HepG2 (cell line): ENCODE data around the gene ZNFX1. TPM values are rescaled to one million over a fixed set of nuclear protein-coding genes. Genes with fewer than 3 reads are reported as not detected.
A peak's percentile ranks its signal among the peaks of the same experiment; 100 is the strongest.

Source experiments
- CBX2 ChIP-seq, 2 experiments: fragments of 200-600 bp in 1 of 2; sonication (generic); formaldehyde crosslinking in 1 of 2; IDR thresholded peaks; 2 replicates each; pipeline versions ENCODE4 v1.7.0 to v1.8.1; 2018 to 2022; ENCODE audit warnings: low read depth in 2 of 2, low read length in 1 of 2, mild to moderate bottlenecking in 1 of 2, missing genetic modification reagents in 1 of 2
- MEIS1 ChIP-seq: sonication (generic); formaldehyde crosslinking; IDR thresholded peaks from 2 replicates; pipeline ENCODE4 v1.9.0; 2021; ENCODE audit warnings: mild to moderate bottlenecking, missing genetic modification reagents, moderate library complexity, borderline replicate concordance
- ONECUT2 ChIP-seq: sonication (generic); formaldehyde crosslinking; IDR thresholded peaks from 2 replicates; pipeline ENCODE4 v1.4.0; 2020; ENCODE audit warnings: missing genetic modification reagents
- RBFOX2 ChIP-seq: fragments of 200-400 bp; formaldehyde crosslinking; IDR thresholded peaks from 2 replicates; pipeline ENCODE4 v1.6.1; 2017; ENCODE audit warnings: low read depth, mild to moderate bottlenecking, low read length
- RNF2 ChIP-seq: fragments of 450-650 bp; conservative IDR thresholded peaks from 2 replicates; pipeline ENCODE4 v1.6.1; 2016; ENCODE audit warnings: low read depth
- YY1 ChIP-seq: IDR thresholded peaks from 2 replicates; pipeline ENCODE4 v1.6.1; 2011; ENCODE audit warnings: low read length, low read depth, moderate library complexity, mild to moderate bottlenecking; ENCODE audit not compliant: insufficient read depth, insufficient replicate concordance
- ZIK1 ChIP-seq: sonication (generic); formaldehyde crosslinking; IDR thresholded peaks from 2 replicates; pipeline ENCODE4 v1.5.0; 2020; ENCODE audit warnings: mild to moderate bottlenecking, low read depth, missing genetic modification reagents, borderline replicate concordance
- ZNF232 ChIP-seq: sonication (generic); formaldehyde crosslinking; IDR thresholded peaks from 2 replicates; pipeline ENCODE4 v1.4.0; 2020; ENCODE audit warnings: missing genetic modification reagents, borderline replicate concordance
- ZNF251 ChIP-seq: sonication (generic); formaldehyde crosslinking; IDR thresholded peaks from 2 replicates; pipeline ENCODE4 v1.9.0; 2021; ENCODE audit warnings: mild to moderate bottlenecking, missing genetic modification reagents
- ZNF3 ChIP-seq: IDR thresholded peaks from 2 replicates; pipeline ENCODE4 v1.7.0; 2017; ENCODE audit warnings: inconsistent platforms
- ZNF780A ChIP-seq: sonication (generic); formaldehyde crosslinking; IDR thresholded peaks from 2 replicates; pipeline ENCODE4 v1.8.0; 2022; ENCODE audit warnings: mild to moderate bottlenecking, missing genetic modification reagents, moderate library complexity
- polyA plus RNA-seq, 8 experiments: library from polyadenylated mRNA; depleted of rRNA in 3 of 8; stranded (reverse) in 7 of 8; unstranded in 1 of 8; fragments of >200 nt; fragmentation: Illumina TruSeq in 4 of 8; extraction: Trizol in 4 of 8; gene quantifications; 2 replicates each; pipeline versions ENCODE4 v1.2.1 to v1.2.3, GENCODE V29; 2011 to 2016; ENCODE audit warnings: low read depth in 4 of 8, missing spikeins in 1 of 8, mixed read lengths in 1 of 8; ENCODE audit not compliant: insufficient read depth in 1 of 8
- total RNA-seq, 5 experiments: library from RNA; depleted of rRNA; stranded (reverse); fragments of >200 nt; fragmentation: Illumina TruSeq; extraction: Trizol; gene quantifications; 2 replicates each; pipeline ENCODE4 v1.2.3, GENCODE V29; 2016; ENCODE audit warnings: low read depth in 1 of 5
- TF ChIP-seq, protein P1 (sequence below): sonication (generic); formaldehyde crosslinking; IDR thresholded peaks from 2 replicates; pipeline ENCODE4 v1.9.0; 2021; ENCODE audit warnings: missing genetic modification reagents, borderline replicate concordance
- TF ChIP-seq, protein P2 (sequence below): IDR thresholded peaks from 2 replicates; pipeline ENCODE4 v1.6.1; 2016; ENCODE audit warnings: missing compliant biosample characterization, missing genetic modification reagents, borderline replicate concordance
- TF ChIP-seq, protein P3 (sequence below): sonication (generic); formaldehyde crosslinking; IDR thresholded peaks from 2 replicates; pipeline ENCODE4 v1.9.0; 2021; ENCODE audit warnings: mild to moderate bottlenecking, missing genetic modification reagents
- TF ChIP-seq, protein P4 (sequence below): sonication (generic); formaldehyde crosslinking; IDR thresholded peaks from 2 replicates; pipeline ENCODE4 v1.4.0; 2020; ENCODE audit warnings: missing genetic modification reagents
- TF ChIP-seq, protein P5 (sequence below): sonication (generic); formaldehyde crosslinking; IDR thresholded peaks from 2 replicates; pipeline ENCODE4 v1.4.0; 2020; ENCODE audit warnings: missing genetic modification reagents; ENCODE audit errors: not compliant biosample characterization

Gene ZNFX1
- total and polyA plus RNA-seq, 2 of the 13 experiments (the other 11 are each of a cell fraction or from before 2014, with no cell fraction given), result 2.9 to 11.1 TPM

DNA sequence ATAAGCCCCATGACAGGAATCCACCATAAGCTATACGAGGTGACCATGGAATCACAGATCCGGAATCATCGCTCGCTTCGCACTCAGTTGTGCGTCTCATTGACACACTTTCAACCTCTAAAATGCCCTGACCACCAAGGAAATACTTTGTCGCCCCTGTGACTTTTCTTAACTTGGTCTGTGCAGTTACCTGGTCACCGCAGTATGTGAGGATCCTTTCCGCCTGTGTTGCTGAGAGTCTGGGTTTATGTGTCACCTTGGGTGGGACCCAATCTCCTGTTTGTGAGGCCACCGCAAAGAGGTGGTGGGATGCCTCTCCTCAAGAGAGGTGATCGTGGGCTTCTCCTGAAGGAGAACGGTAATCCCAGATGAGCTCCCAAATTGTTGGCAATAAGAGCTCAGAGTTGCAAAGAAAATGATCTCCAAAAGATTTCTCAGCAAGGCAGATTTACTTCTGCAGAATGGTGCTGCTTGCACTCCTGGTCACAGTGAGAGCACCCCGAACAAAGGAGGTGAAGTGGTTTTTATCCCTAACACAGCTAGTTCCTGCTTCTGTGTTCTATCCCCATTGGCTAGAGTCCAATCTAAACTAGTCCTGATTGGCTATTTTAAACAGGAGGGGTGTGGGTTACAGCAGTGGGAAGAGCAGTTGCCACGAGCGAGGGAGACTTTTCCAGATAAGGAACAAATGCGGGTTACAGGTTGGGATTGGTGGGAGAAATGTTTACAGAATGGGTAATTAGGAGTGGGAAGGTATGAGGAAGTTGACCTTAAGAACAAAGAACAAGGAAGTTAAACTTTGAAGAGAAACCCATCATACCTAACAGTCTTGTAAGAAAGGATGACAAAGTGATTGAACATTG lies 9.1 kb upstream of the ZNFX1 start (continued):
- TF ChIP-seq, protein P1, sequence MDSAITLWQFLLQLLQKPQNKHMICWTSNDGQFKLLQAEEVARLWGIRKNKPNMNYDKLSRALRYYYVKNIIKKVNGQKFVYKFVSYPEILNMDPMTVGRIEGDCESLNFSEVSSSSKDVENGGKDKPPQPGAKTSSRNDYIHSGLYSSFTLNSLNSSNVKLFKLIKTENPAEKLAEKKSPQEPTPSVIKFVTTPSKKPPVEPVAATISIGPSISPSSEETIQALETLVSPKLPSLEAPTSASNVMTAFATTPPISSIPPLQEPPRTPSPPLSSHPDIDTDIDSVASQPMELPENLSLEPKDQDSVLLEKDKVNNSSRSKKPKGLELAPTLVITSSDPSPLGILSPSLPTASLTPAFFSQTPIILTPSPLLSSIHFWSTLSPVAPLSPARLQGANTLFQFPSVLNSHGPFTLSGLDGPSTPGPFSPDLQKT, result no peak
- TF ChIP-seq CBX2 (IDR thresholded peaks at IDR 0.05; ENCODE audit: low read depth, low read length), result no peak
- no peak for TF ChIP-seq CBX2 (CRISPR knock-in tag; IDR thresholded peaks at IDR 0.05; ENCODE audit: low read depth)
- TF ChIP-seq ONECUT2 (CRISPR knock-in tag), result no peak
- TF ChIP-seq RBFOX2, result no peak
- TF ChIP-seq, protein P2, sequence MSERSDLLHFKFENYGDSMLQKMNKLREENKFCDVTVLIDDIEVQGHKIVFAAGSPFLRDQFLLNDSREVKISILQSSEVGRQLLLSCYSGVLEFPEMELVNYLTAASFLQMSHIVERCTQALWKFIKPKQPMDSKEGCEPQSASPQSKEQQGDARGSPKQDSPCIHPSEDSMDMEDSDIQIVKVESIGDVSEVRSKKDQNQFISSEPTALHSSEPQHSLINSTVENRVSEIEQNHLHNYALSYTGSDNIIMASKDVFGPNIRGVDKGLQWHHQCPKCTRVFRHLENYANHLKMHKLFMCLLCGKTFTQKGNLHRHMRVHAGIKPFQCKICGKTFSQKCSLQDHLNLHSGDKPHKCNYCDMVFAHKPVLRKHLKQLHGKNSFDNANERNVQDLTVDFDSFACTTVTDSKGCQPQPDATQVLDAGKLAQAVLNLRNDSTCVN (CRISPR knock-in tag), result no peak
- TF ChIP-seq MEIS1 (CRISPR knock-in tag), result no peak
- no peak for TF ChIP-seq RNF2
- no peak for TF ChIP-seq ZNF780A (CRISPR knock-in tag)
- TF ChIP-seq YY1, result no peak
- TF ChIP-seq ZNF3 (CRISPR knock-in tag), result no peak
- TF ChIP-seq, protein P3, sequence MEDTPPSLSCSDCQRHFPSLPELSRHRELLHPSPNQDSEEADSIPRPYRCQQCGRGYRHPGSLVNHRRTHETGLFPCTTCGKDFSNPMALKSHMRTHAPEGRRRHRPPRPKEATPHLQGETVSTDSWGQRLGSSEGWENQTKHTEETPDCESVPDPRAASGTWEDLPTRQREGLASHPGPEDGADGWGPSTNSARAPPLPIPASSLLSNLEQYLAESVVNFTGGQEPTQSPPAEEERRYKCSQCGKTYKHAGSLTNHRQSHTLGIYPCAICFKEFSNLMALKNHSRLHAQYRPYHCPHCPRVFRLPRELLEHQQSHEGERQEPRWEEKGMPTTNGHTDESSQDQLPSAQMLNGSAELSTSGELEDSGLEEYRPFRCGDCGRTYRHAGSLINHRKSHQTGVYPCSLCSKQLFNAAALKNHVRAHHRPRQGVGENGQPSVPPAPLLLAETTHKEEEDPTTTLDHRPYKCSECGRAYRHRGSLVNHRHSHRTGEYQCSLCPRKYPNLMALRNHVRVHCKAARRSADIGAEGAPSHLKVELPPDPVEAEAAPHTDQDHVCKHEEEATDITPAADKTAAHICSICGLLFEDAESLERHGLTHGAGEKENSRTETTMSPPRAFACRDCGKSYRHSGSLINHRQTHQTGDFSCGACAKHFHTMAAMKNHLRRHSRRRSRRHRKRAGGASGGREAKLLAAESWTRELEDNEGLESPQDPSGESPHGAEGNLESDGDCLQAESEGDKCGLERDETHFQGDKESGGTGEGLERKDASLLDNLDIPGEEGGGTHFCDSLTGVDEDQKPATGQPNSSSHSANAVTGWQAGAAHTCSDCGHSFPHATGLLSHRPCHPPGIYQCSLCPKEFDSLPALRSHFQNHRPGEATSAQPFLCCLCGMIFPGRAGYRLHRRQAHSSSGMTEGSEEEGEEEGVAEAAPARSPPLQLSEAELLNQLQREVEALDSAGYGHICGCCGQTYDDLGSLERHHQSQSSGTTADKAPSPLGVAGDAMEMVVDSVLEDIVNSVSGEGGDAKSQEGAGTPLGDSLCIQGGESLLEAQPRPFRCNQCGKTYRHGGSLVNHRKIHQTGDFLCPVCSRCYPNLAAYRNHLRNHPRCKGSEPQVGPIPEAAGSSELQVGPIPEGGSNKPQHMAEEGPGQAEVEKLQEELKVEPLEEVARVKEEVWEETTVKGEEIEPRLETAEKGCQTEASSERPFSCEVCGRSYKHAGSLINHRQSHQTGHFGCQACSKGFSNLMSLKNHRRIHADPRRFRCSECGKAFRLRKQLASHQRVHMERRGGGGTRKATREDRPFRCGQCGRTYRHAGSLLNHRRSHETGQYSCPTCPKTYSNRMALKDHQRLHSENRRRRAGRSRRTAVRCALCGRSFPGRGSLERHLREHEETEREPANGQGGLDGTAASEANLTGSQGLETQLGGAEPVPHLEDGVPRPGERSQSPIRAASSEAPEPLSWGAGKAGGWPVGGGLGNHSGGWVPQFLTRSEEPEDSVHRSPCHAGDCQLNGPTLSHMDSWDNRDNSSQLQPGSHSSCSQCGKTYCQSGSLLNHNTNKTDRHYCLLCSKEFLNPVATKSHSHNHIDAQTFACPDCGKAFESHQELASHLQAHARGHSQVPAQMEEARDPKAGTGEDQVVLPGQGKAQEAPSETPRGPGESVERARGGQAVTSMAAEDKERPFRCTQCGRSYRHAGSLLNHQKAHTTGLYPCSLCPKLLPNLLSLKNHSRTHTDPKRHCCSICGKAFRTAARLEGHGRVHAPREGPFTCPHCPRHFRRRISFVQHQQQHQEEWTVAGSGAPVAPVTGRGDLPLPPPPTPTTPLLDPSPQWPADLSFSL (CRISPR knock-in tag), result 0 out of 2 replicates have a peak, but pooled peaks have one; percentile 16
- TF ChIP-seq, protein P4, sequence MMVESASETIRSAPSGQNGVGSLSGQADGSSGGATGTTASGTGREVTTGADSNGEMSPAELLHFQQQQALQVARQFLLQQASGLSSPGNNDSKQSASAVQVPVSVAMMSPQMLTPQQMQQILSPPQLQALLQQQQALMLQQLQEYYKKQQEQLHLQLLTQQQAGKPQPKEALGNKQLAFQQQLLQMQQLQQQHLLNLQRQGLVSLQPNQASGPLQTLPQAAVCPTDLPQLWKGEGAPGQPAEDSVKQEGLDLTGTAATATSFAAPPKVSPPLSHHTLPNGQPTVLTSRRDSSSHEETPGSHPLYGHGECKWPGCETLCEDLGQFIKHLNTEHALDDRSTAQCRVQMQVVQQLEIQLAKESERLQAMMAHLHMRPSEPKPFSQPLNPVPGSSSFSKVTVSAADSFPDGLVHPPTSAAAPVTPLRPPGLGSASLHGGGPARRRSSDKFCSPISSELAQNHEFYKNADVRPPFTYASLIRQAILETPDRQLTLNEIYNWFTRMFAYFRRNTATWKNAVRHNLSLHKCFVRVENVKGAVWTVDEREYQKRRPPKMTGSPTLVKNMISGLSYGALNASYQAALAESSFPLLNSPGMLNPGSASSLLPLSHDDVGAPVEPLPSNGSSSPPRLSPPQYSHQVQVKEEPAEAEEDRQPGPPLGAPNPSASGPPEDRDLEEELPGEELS (CRISPR knock-in tag), result no peak
- no peak for TF ChIP-seq ZNF232 (CRISPR knock-in tag)
- no peak for TF ChIP-seq ZNF251 (CRISPR knock-in tag)
- TF ChIP-seq, protein P5, sequence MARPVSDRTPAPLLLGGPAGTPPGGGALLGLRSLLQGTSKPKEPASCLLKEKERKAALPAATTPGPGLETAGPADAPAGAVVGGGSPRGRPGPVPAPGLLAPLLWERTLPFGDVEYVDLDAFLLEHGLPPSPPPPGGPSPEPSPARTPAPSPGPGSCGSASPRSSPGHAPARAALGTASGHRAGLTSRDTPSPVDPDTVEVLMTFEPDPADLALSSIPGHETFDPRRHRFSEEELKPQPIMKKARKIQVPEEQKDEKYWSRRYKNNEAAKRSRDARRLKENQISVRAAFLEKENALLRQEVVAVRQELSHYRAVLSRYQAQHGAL, result no peak
- TF ChIP-seq ZIK1 (CRISPR knock-in tag), result no peak
